ENCODE measurements around the gene ZDHHC1. TPM values are rescaled to one million over a fixed set of nuclear protein-coding genes. Genes with fewer than 3 reads are reported as not detected.

Gene ZDHHC1
- total and polyA plus RNA-seq, 2 of the 13 experiments (the other 11 are each of a cell fraction or from before 2014, with no cell fraction given) = 0.51 to 1.1 TPM

DNA sequence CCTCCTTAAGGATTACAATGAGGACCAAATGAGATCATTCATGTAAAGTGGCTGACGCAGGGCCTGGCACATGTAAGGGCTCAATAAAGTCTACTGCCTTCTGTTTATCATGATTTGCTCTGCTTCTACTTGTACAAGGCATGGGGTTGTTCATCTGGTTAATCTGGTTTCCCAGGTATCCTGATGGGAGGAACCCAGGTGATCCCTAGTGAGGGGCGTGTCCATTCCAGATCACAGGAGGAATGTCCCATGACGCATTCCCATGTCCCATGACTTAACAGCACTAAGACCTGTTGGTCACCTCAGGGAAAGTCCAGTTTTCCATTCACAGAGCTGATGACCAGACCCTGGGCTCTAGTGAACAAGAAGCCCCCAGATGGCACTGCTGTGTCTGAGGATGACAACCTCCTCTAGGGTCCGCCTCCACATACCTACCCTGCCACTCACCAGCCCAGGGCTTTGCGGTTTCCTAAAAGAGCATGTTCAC, 11.5 kb downstream of the ZDHHC1 start:
- no peak overlapping the region for H3K9ac ChIP-seq (ENCODE audit: insufficient read depth, low read depth, low read length)
- intact Hi-C loops (cut with micrococcal nuclease; ENCODE audit: unreplicated experiment) = no loop called here
- DNase-seq (ENCODE audit: low spot score) (no peak), FAIRE-seq (no peak), ATAC-seq (no peak)
- POLR2A ChIA-PET = no interaction called here
- 46% methylated on average over 5 of the region's 5 CpGs for WGBS (ENCODE audit: low lambda C conversion rate)
- no peak overlapping the region for H3K4me2 ChIP-seq (ENCODE audit: low read depth, low read length)
- no peaks in the 10 kb centered on the region for H3K79me2 ChIP-seq (ENCODE audit: insufficient read depth, low read length)
- CTCF ChIA-PET (ENCODE audit: low intra/inter-chr PET ratio, low total read pairs) = interaction anchor here (1.3 kb wide), 1 partner anchor 78 kb away, joined by 3 read pairs; the partner anchor contains the start of genes KCTD19 and LRRC36
- in situ Hi-C loops (cut with HindIII; ENCODE audit: extremely low pct_ligation_motif_present, low pct_unique_long_range_greater_than_20kb) = no loop called here
- H3K9me3 ChIP-seq (ENCODE audit: low read length) = no peaks in the 10 kb centered on the region
- H3K27me3 ChIP-seq (ENCODE audit: control insufficient read depth in 1 of 2, insufficient read depth in 2 of 2, low read length in 2 of 2) = peaks cover 0 to 14% of the 10 kb centered on the region in 2 experiments; a peak in 3 of 5 replicates
- no peak overlapping the region for H2AFZ ChIP-seq (ENCODE audit: low read length)
- H3K36me3 ChIP-seq (replicated peaks in 1 of 2; ENCODE audit: control insufficient read depth in 1 of 2, insufficient read depth in 2 of 2, low read length in 2 of 2) = no peaks in the 10 kb centered on the region
- H3K4me1 ChIP-seq (ENCODE audit: insufficient read depth, low read length) = peaks cover 20% of the 10 kb centered on the region
- no peak overlapping the region for H3K27ac ChIP-seq (ENCODE audit: extremely low read length, insufficient read depth, low read length)
- H4K20me1 ChIP-seq (ENCODE audit: insufficient read depth, low read length) = no peaks in the 10 kb centered on the region
- no TSS peak for BruUV-seq (replicated peaks)
- TF ChIP-seq THRA (CRISPR knock-in tag; IDR thresholded peaks at IDR 0.05; ENCODE audit: borderline replicate concordance) = no peak
- no peak for TF ChIP-seq PLSCR1 (CRISPR knock-in tag; IDR thresholded peaks at IDR 0.05; ENCODE audit: borderline replicate concordance)
- no peak for TF ChIP-seq EZH2 (conservative IDR thresholded peaks at IDR 0.05; ENCODE audit: low read depth, low read length)
- no peak for TF ChIP-seq HIVEP1 (CRISPR knock-in tag; IDR thresholded peaks at IDR 0.05)
- TF ChIP-seq ZFP36L1 (CRISPR knock-in tag; IDR thresholded peaks at IDR 0.05) = no peak
- TF ChIP-seq ZNF225 (CRISPR knock-in tag; IDR thresholded peaks at IDR 0.05) = no peak
- TF ChIP-seq SNAI1 (CRISPR knock-in tag; IDR thresholded peaks at IDR 0.05; ENCODE audit: borderline replicate concordance) = no peak
- TF ChIP-seq RNF2 (conservative IDR thresholded peaks at IDR 0.05; ENCODE audit: low read depth) = no peak
- TF ChIP-seq AGO1 (IDR thresholded peaks at IDR 0.05; ENCODE audit: low read depth, low read length, poor library complexity, severe bottlenecking) = no peak
- TF ChIP-seq ZNF235 (CRISPR knock-in tag; IDR thresholded peaks at IDR 0.05; ENCODE audit: borderline replicate concordance) = no peak
- TF ChIP-seq ATF1 (CRISPR knock-in tag; IDR thresholded peaks at IDR 0.05) = no peak
- no peak for TF ChIP-seq NFIC (IDR thresholded peaks at IDR 0.05; ENCODE audit: low read length)
- TF ChIP-seq DMAP1 (CRISPR knock-in tag; IDR thresholded peaks at IDR 0.05) = no peak
- no peak for TF ChIP-seq SMYD3 (CRISPR knock-in tag; IDR thresholded peaks at IDR 0.05)
- TF ChIP-seq ZNF564 (CRISPR knock-in tag; IDR thresholded peaks at IDR 0.05) = no peak
- TF ChIP-seq CBFB (CRISPR knock-in tag; IDR thresholded peaks at IDR 0.05) = no peak
- no peak for TF ChIP-seq EHMT2 (IDR thresholded peaks at IDR 0.05; ENCODE audit: borderline replicate concordance, low read depth, low read length)
- TF ChIP-seq ZKSCAN1 (IDR thresholded peaks at IDR 0.05; ENCODE audit: low read length) = no peak
- H3K4me3 ChIP-seq (replicated peaks in 1 of 3; ENCODE audit: insufficient read depth in 1 of 3, low read depth in 2 of 3, low read length in 3 of 3) = no peak overlapping the region

All from HepG2 (cell line).